Skeletal muscle cell (primary cell): ENCODE measurements around the gene HMSD.

Experiments used
- DNase-seq: peaks from one replicate; pipeline ENCODE4 v3.0.0-alpha.2; 2010; ENCODE audit warnings: low read depth
- H3K4me3 ChIP-seq: 2 replicates; pipeline ENCODE4 v1.5.1; 2011; ENCODE audit warnings: low read depth, mild to moderate bottlenecking, control low read depth, low read length, moderate library complexity

The HMSD gene

GRCh38 chr18:63981719-63982118, 32.6 kb downstream of the HMSD start:
- no peak for DNase-seq
- H3K4me3 ChIP-seq: no peak overlapping the region

- DNase-seq: no peak
- H3K4me3 ChIP-seq: no peak overlapping the region
Observed at GRCh38 chr18:63982361-63982760, 33.3 kb downstream of the HMSD start.

- no peak for DNase-seq
- no peak overlapping the region for H3K4me3 ChIP-seq
Observed at GRCh38 chr18:63986885-63987284, 37.8 kb downstream of the HMSD start.

- no peak for DNase-seq
- H3K4me3 ChIP-seq: no peak overlapping the region
Observed at GRCh38 chr18:63987743-63988142, 38.6 kb downstream of the HMSD start.

DNA sequence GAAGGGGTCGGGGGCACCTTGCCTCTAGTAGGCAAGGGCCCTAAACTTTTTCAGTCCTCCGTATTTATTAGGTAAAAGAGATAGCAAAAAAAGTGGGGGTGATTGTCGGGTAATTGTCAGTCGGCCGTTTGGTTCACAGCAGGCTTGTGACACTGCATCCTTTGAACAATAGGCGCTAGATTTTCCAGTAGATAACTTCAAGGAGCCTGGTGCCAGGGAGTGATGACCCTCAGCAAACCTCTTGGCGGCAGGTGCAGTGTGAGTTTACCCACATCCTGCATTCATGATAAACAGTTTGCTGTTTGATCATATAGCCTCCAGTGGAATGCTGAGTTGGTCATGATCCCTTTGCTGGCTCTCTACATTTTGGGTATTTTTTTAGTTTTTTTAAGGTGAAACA, 43.6 kb downstream of the HMSD start:
- no peak overlapping the region for H3K4me3 ChIP-seq
- no peak for DNase-seq

- DNase-seq: no peak
- no peak overlapping the region for H3K4me3 ChIP-seq
Observed at GRCh38 chr18:63994783-63995399, 45.8 kb downstream of the HMSD start.

- no peak for DNase-seq
- no peak overlapping the region for H3K4me3 ChIP-seq
Observed at GRCh38 chr18:63997041-63997440, 47.9 kb downstream of the HMSD start.

DNA sequence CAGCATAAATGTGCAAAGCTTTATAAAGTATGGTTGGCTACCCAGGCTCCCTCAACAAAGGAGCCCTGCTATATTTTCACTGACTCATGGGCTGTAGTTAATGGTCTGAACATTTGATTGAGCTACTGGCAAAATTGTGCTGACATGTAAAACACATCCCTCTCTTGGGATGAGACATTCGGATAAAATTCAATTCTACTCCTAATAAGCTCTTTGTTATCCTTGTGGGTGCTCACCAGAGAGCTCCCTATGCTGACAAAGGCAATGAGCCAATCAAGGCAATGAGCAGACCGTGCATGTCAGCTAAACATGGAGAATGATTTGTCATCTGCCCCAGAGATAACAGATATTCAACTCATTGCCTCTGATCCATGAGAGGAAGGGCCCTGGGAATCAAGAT, 48.5 kb downstream of the HMSD start:
- no peak for DNase-seq
- H3K4me3 ChIP-seq: no peak overlapping the region

GRCh38 chr18:63999871-64000270, 50.8 kb downstream of the HMSD start:
- H3K4me3 ChIP-seq: no peak overlapping the region
- DNase-seq: no peak

DNA sequence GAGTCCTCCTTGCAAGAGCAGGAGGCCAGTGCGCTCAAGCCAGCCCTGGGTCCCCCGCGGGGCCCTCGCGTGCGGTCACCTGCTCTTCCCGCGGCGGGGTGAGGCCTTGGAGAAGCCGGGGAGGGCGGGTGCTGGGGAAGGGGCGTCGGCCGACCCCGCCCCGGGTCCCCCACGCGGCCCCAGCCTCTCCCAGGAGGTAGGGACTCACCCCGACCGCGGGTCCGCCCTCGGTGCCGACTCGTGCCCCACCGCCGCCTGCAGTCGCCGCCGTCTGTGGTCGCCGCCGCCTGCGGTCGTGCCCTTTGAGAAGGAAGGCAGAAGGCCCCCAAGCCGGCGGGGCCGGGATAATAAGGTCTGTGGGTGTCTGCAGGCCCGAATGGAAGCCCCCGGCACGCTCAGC, 53.5 kb downstream of the HMSD start:
- DNase-seq: no peak
- H3K4me3 ChIP-seq: no peak overlapping the region

DNA sequence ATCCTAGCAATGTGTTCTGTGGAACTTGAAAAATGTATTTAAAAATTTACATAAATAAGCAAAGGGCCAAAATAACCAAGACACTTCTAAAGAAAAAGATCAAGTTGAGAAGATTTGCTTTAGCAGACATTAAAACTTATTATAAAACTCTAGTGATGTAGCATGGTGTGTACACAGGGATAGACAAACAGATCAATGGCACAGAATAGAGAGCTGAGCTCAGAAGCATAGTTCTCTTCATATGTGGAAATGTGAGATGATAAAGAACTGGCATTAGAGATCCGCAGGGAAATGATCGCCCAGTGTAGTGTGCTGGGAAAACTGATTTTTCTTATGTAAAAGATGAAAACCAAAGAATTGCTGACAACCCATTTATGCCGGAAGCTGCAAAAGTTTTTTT, 60.2 kb downstream of the HMSD start:
- no peak for DNase-seq
- H3K4me3 ChIP-seq: no peak overlapping the region
